PC-3 (cell line): ENCODE results near the gene POU2AF3.

ENCODE experiments used
- CTCF ChIP-seq: fragments of 300-600 bp; sonication (generic); conservative IDR thresholded peaks from 2 replicates; pipeline ENCODE4 v1.5.1; 2017; ENCODE audit warnings: antibody characterized with exemption, low read depth, mild to moderate bottlenecking, low read length
- EZH2phosphoT487 ChIP-seq: fragments of 300-600 bp; sonication (generic); IDR thresholded peaks from 2 replicates; pipeline ENCODE4 v1.6.1; 2018; ENCODE audit warnings: mild to moderate bottlenecking, antibody characterized with exemption, low read length, borderline replicate concordance

- no peak for TF ChIP-seq CTCF
- TF ChIP-seq EZH2phosphoT487, result no peak
Observed at GRCh38 chr11:111291764-111292163, 6.6 kb upstream of the POU2AF3 start.
